HepG2 (cell line): ENCODE data around the gene TNFRSF6B. TPM values are rescaled to one million over a fixed set of nuclear protein-coding genes. Genes with fewer than 3 reads are reported as not detected.

Source experiments
- ATAC-seq: fragments of 200-7000 bp; cut with Tn5 transposase; 3 replicates; pipeline ENCODE4 v1.9.1; 2020; ENCODE audit warnings: mild to moderate bottlenecking, moderate library complexity
- BruUV-seq: library from RNA; stranded (reverse); fragments of 400-500 nt; replicated peaks from 2 replicates; lab custom pipeline; 2021; lab: Mats Ljungman, UMichigan
- CTCF ChIA-PET: fragments of 300-600 bp; formaldehyde crosslinking; extraction: SDS; loops from one replicate; lab custom pipeline; 2021; ENCODE audit warnings: low total read pairs, inconsistent platforms, low intra/inter-chr PET ratio; lab: Yijun Ruan, JAX
- POLR2A ChIA-PET: fragments of 350-600 bp; sonication (Branson Sonifier 250); formaldehyde crosslinking; loops from one replicate; lab custom pipeline; 2020; ENCODE audit warnings: antibody characterized with exemption, inconsistent platforms; lab: Yijun Ruan, JAX
- DNase-seq: peaks from one replicate; pipeline ENCODE4 v3.0.0-alpha.2; 2015; ENCODE audit warnings: low spot score
- FAIRE-seq: peaks from 3 replicates; lab custom pipeline; 2011; peaks lifted over from hg19 to GRCh38; lab: Jason Lieb, UNC
- H2AFZ ChIP-seq: one replicate; pipeline ENCODE4 v1.6.1; 2011; ENCODE audit warnings: low read length, inconsistent platforms
- H3K27ac ChIP-seq: fragments of 300-600 bp; 3 replicates; pipeline ENCODE4 v1.8.0; 2011; ENCODE audit warnings: mixed run types, mild to moderate bottlenecking, mixed read lengths, low read length, inconsistent platforms; ENCODE audit not compliant: insufficient read depth; ENCODE audit errors: extremely low read length
- H3K27me3 ChIP-seq, 2 experiments: fragments of 200-600 bp in 1 of 2; 2 replicates in 1 of 2; 3 replicates in 1 of 2; pipeline versions ENCODE4 v1.6.0 to v1.8.0; 2011; ENCODE audit warnings: low read length in 2 of 2, mild to moderate bottlenecking in 2 of 2, moderate library complexity in 2 of 2, inconsistent platforms in 1 of 2; ENCODE audit not compliant: insufficient read depth in 2 of 2, control insufficient read depth in 1 of 2
- H3K36me3 ChIP-seq, 2 experiments: fragments of 200-600 bp in 1 of 2; replicated peaks in 1 of 2; 2 replicates in 1 of 2; 3 replicates in 1 of 2; pipeline versions ENCODE4 v1.5.1 to v1.8.0; 2011; ENCODE audit warnings: low read length in 2 of 2, inconsistent platforms in 1 of 2; ENCODE audit not compliant: insufficient read depth in 2 of 2, control insufficient read depth in 1 of 2
- H3K4me1 ChIP-seq: 2 replicates; pipeline ENCODE4 v1.5.1; 2012; ENCODE audit warnings: low read length, inconsistent platforms; ENCODE audit not compliant: insufficient read depth
- H3K4me2 ChIP-seq: 2 replicates; pipeline ENCODE4 v1.6.0; 2011; ENCODE audit warnings: low read depth, low read length, inconsistent platforms
- H3K4me3 ChIP-seq, 3 experiments: fragments of 200-600 bp in 1 of 3; sonication (generic), shearing (Covaris generic) in 1 of 3; replicated peaks in 1 of 3; 2 replicates each; pipeline ENCODE4 v1.5.1; 2011 to 2016; ENCODE audit warnings: low read length in 3 of 3, inconsistent platforms in 2 of 3, low read depth in 2 of 3, mild to moderate bottlenecking in 2 of 3, control low read depth in 1 of 3, mixed read lengths in 1 of 3; ENCODE audit not compliant: insufficient read depth in 1 of 3
- H3K79me2 ChIP-seq: one replicate; pipeline ENCODE4 v1.6.1; 2011; ENCODE audit warnings: low read length, inconsistent platforms; ENCODE audit not compliant: insufficient read depth
- H3K9ac ChIP-seq: 2 replicates; pipeline ENCODE4 v1.6.0; 2011; ENCODE audit warnings: mild to moderate bottlenecking, low read depth, low read length, inconsistent platforms; ENCODE audit not compliant: insufficient read depth
- H3K9me3 ChIP-seq: 2 replicates; pipeline ENCODE4 v1.5.1; 2012; ENCODE audit warnings: mild to moderate bottlenecking, low read length
- H4K20me1 ChIP-seq: 2 replicates; pipeline ENCODE4 v1.6.0; 2011; ENCODE audit warnings: inconsistent platforms, mild to moderate bottlenecking, low read length, moderate library complexity; ENCODE audit not compliant: insufficient read depth
- ATF3 ChIP-seq: sonication (generic); formaldehyde crosslinking; IDR thresholded peaks from 2 replicates; pipeline ENCODE4 v1.4.0; 2020; ENCODE audit warnings: missing genetic modification reagents
- BATF2 ChIP-seq: sonication (generic); formaldehyde crosslinking; IDR thresholded peaks from 2 replicates; pipeline ENCODE4 v1.8.0; 2022; ENCODE audit warnings: mild to moderate bottlenecking, missing genetic modification reagents, moderate library complexity
- CHD4 ChIP-seq: fragments of 200-600 bp; sonication (generic); IDR thresholded peaks from 2 replicates; pipeline ENCODE4 v1.7.0; 2017; ENCODE audit warnings: mild to moderate bottlenecking, low read length, borderline replicate concordance
- FIP1L1 ChIP-seq: fragments of 200-400 bp; formaldehyde crosslinking; IDR thresholded peaks from 2 replicates; pipeline ENCODE4 v1.6.1; 2018; ENCODE audit warnings: low read depth, mild to moderate bottlenecking, low read length, moderate library complexity, borderline replicate concordance; ENCODE audit not compliant: insufficient read depth
- HIVEP1 ChIP-seq: sonication (generic); formaldehyde crosslinking; IDR thresholded peaks from 2 replicates; pipeline ENCODE4 v1.4.0; 2020; ENCODE audit warnings: mild to moderate bottlenecking, missing genetic modification reagents
- KAT2B ChIP-seq: fragments of 150-350 bp; IDR thresholded peaks from 2 replicates; pipeline ENCODE4 v1.6.1; 2014; ENCODE audit warnings: low read depth, low read length, borderline replicate concordance
- MTA3 ChIP-seq: sonication (generic); formaldehyde crosslinking; IDR thresholded peaks from 2 replicates; pipeline ENCODE4 v1.4.0; 2020; ENCODE audit warnings: missing genetic modification reagents
- RBAK ChIP-seq: sonication (generic); formaldehyde crosslinking; IDR thresholded peaks from 2 replicates; pipeline ENCODE4 v1.5.1; 2020; ENCODE audit warnings: mild to moderate bottlenecking, missing genetic modification reagents
- TIGD3 ChIP-seq: sonication (generic); formaldehyde crosslinking; IDR thresholded peaks from 2 replicates; pipeline ENCODE4 v1.5.1; 2020; ENCODE audit warnings: mild to moderate bottlenecking, missing genetic modification reagents, borderline replicate concordance
- ZHX1 ChIP-seq: sonication (generic); formaldehyde crosslinking; IDR thresholded peaks from 2 replicates; pipeline ENCODE4 v1.8.1; 2022; ENCODE audit warnings: low read depth, mild to moderate bottlenecking, missing genetic modification reagents
- ZKSCAN5 ChIP-seq: sonication (generic); formaldehyde crosslinking; IDR thresholded peaks from 2 replicates; pipeline ENCODE4 v1.5.1; 2020; ENCODE audit warnings: mild to moderate bottlenecking, missing genetic modification reagents
- ZMYM3 ChIP-seq: sonication (generic); formaldehyde crosslinking; IDR thresholded peaks from 2 replicates; pipeline ENCODE4 v1.5.1; 2020; ENCODE audit warnings: mild to moderate bottlenecking, missing genetic modification reagents
- ZNF572 ChIP-seq: sonication (generic); formaldehyde crosslinking; IDR thresholded peaks from 2 replicates; pipeline ENCODE4 v1.5.1; 2020; ENCODE audit warnings: mild to moderate bottlenecking, missing genetic modification reagents
- ZNF713 ChIP-seq: sonication (generic); formaldehyde crosslinking; IDR thresholded peaks from 2 replicates; pipeline ENCODE4 v1.4.0; 2020; ENCODE audit warnings: mild to moderate bottlenecking, missing genetic modification reagents
- ZNF770 ChIP-seq: sonication (generic); formaldehyde crosslinking; IDR thresholded peaks from 2 replicates; pipeline ENCODE4 v1.5.0; 2020; ENCODE audit warnings: mild to moderate bottlenecking, missing genetic modification reagents
- ZZZ3 ChIP-seq: sonication (generic); formaldehyde crosslinking; IDR thresholded peaks from 2 replicates; pipeline ENCODE4 v1.4.0; 2020; ENCODE audit warnings: missing genetic modification reagents, mild to moderate bottlenecking, borderline replicate concordance
- WGBS: methylation state at CpG from one replicate; pipeline ENCODE4 v1.1.6; 2017; ENCODE audit warnings: low lambda C conversion rate; 5-methylcytosine and 5-hydroxymethylcytosine counted together
- in situ Hi-C: cut with HindIII; loops from 2 replicates; pipeline ENCODE4 v1.10.0; 2017; ENCODE audit warnings: low pct_unique_long_range_greater_than_20kb; ENCODE audit not compliant: extremely low pct_ligation_motif_present
- intact Hi-C: fragments of 100-400 bp; cut with micrococcal nuclease; formaldehyde crosslinking; loops from one replicate; pipeline ENCODE4 v1.10.0; 2022; ENCODE audit not compliant: unreplicated experiment
- polyA plus RNA-seq, 8 experiments: library from polyadenylated mRNA; depleted of rRNA in 3 of 8; stranded (reverse) in 7 of 8; unstranded in 1 of 8; fragments of >200 nt; fragmentation: Illumina TruSeq in 4 of 8; extraction: Trizol in 4 of 8; gene quantifications; 2 replicates each; pipeline versions ENCODE4 v1.2.1 to v1.2.3, GENCODE V29; 2011 to 2016; ENCODE audit warnings: low read depth in 4 of 8, missing spikeins in 1 of 8, mixed read lengths in 1 of 8; ENCODE audit not compliant: insufficient read depth in 1 of 8
- total RNA-seq, 5 experiments: library from RNA; depleted of rRNA; stranded (reverse); fragments of >200 nt; fragmentation: Illumina TruSeq; extraction: Trizol; gene quantifications; 2 replicates each; pipeline ENCODE4 v1.2.3, GENCODE V29; 2016; ENCODE audit warnings: low read depth in 1 of 5

The TNFRSF6B gene
- total and polyA plus RNA-seq, 2 of the 13 experiments (the other 11 are each of a cell fraction or from before 2014, with no cell fraction given), result 0.24 TPM; not detected in 1

- ATAC-seq (peak; percentile 27), FAIRE-seq (no peak)
- peaks cover 82% of the 10 kb centered on the region for H3K4me1 ChIP-seq
- TF ChIP-seq MTA3, result no peak
- TF ChIP-seq BATF2 (CRISPR knock-in tag), result no peak
- TF ChIP-seq RBAK, result no peak
- no peak for TF ChIP-seq ZZZ3 (CRISPR knock-in tag)
- no peak; the same call in 1 of the 2 replicates for TF ChIP-seq ZKSCAN5 (CRISPR knock-in tag)
- no peak for TF ChIP-seq ZNF770
- TF ChIP-seq FIP1L1, result no peak
- TF ChIP-seq ZMYM3, result 0 out of 2 replicates have a peak, but pooled peaks have one; percentile 6
- 0 out of 2 replicates have a peak, but pooled peaks have one; percentile 8 for TF ChIP-seq ATF3 (CRISPR knock-in tag)
- TF ChIP-seq HIVEP1 (CRISPR knock-in tag), result no peak
- TF ChIP-seq TIGD3 (CRISPR knock-in tag), result no peak
- no peak for TF ChIP-seq KAT2B
- no peak for TF ChIP-seq ZHX1 (CRISPR knock-in tag)
- no peak for TF ChIP-seq ZNF713
- 0 out of 2 replicates have a peak, but pooled peaks have one; percentile 27 for TF ChIP-seq ZNF572 (CRISPR knock-in tag)
- no peak for TF ChIP-seq CHD4
Measured at GRCh38 chr20:63745961-63746731, 49.7 kb downstream of the TNFRSF6B start.

More at GRCh38 chr20:63745961-63746731, 49.7 kb downstream of the TNFRSF6B start:
- Histone ChIP-seq H4K20me1 (no peaks in the 10 kb centered on the region), H3K4me3 (peak overlapping the region in 1 of 3 experiments; percentile 8; a peak in 1 of 6 replicates), H3K27me3 (no peaks in the 10 kb centered on the region), H3K79me2 (peaks cover 9% of the 10 kb centered on the region), H3K9ac (peak overlapping the region; percentile 26; the same call in 1 of the 2 replicates), H3K4me2 (peak overlapping the region; percentile 77), H3K9me3 (no peaks in the 10 kb centered on the region), H3K36me3 (peaks cover 17 to 27% of the 10 kb centered on the region in 2 experiments), H2AFZ (no peak overlapping the region), H3K27ac (peak overlapping the region; percentile 19)
- intact Hi-C loops, result loop anchor here (10.0 kb wide), 1 partner anchor 119 kb away; the partner anchor contains the start of genes ABHD16B and TPD52L2
- no peak for DNase-seq
- ChIA-PET CTCF (no interaction called here), POLR2A (interaction anchor here (0.9 to 2.7 kb wide), 5 partner anchors 12 to 208 kb away, joined by 4 to 9 read pairs (median 8); partner anchors contain the start of genes ARFRP1, TPD52L2 and ZGPAT)
- BruUV-seq, result no TSS peak
- in situ Hi-C loops, result no loop called here
- 58% methylated on average over 19 of the region's 26 CpGs for whole genome bisulfite sequencing
